HepG2 (cell line): Measurements from ENCODE around the gene AQP12A. TPM values are rescaled to one million over a fixed set of nuclear protein-coding genes. Genes with fewer than 3 reads are reported as not detected.

ENCODE experiments used
- ATAC-seq: fragments of 200-7000 bp; cut with Tn5 transposase; 3 replicates; pipeline ENCODE4 v1.9.1; 2020; ENCODE audit warnings: mild to moderate bottlenecking, moderate library complexity
- BruUV-seq: library from RNA; stranded (reverse); fragments of 400-500 nt; replicated peaks from 2 replicates; lab custom pipeline; 2021; lab: Mats Ljungman, UMichigan
- CTCF ChIA-PET: fragments of 300-600 bp; formaldehyde crosslinking; extraction: SDS; loops from one replicate; lab custom pipeline; 2021; ENCODE audit warnings: low total read pairs, inconsistent platforms, low intra/inter-chr PET ratio; lab: Yijun Ruan, JAX
- POLR2A ChIA-PET: fragments of 350-600 bp; sonication (Branson Sonifier 250); formaldehyde crosslinking; loops from one replicate; lab custom pipeline; 2020; ENCODE audit warnings: antibody characterized with exemption, inconsistent platforms; lab: Yijun Ruan, JAX
- DNase-seq: peaks from one replicate; pipeline ENCODE4 v3.0.0-alpha.2; 2015; ENCODE audit warnings: low spot score
- FAIRE-seq: peaks from 3 replicates; lab custom pipeline; 2011; peaks lifted over from hg19 to GRCh38; lab: Jason Lieb, UNC
- H2AFZ ChIP-seq: one replicate; pipeline ENCODE4 v1.6.1; 2011; ENCODE audit warnings: low read length, inconsistent platforms
- H3K27ac ChIP-seq: fragments of 300-600 bp; 3 replicates; pipeline ENCODE4 v1.8.0; 2011; ENCODE audit warnings: mixed run types, mild to moderate bottlenecking, mixed read lengths, low read length, inconsistent platforms; ENCODE audit not compliant: insufficient read depth; ENCODE audit errors: extremely low read length
- H3K27me3 ChIP-seq, 2 experiments: fragments of 200-600 bp in 1 of 2; 2 replicates in 1 of 2; 3 replicates in 1 of 2; pipeline versions ENCODE4 v1.6.0 to v1.8.0; 2011; ENCODE audit warnings: low read length in 2 of 2, mild to moderate bottlenecking in 2 of 2, moderate library complexity in 2 of 2, inconsistent platforms in 1 of 2; ENCODE audit not compliant: insufficient read depth in 2 of 2, control insufficient read depth in 1 of 2
- H3K36me3 ChIP-seq, 2 experiments: fragments of 200-600 bp in 1 of 2; replicated peaks in 1 of 2; 2 replicates in 1 of 2; 3 replicates in 1 of 2; pipeline versions ENCODE4 v1.5.1 to v1.8.0; 2011; ENCODE audit warnings: low read length in 2 of 2, inconsistent platforms in 1 of 2; ENCODE audit not compliant: insufficient read depth in 2 of 2, control insufficient read depth in 1 of 2
- H3K4me1 ChIP-seq: 2 replicates; pipeline ENCODE4 v1.5.1; 2012; ENCODE audit warnings: low read length, inconsistent platforms; ENCODE audit not compliant: insufficient read depth
- H3K4me2 ChIP-seq: 2 replicates; pipeline ENCODE4 v1.6.0; 2011; ENCODE audit warnings: low read depth, low read length, inconsistent platforms
- H3K4me3 ChIP-seq, 3 experiments: fragments of 200-600 bp in 1 of 3; sonication (generic), shearing (Covaris generic) in 1 of 3; replicated peaks in 1 of 3; 2 replicates each; pipeline ENCODE4 v1.5.1; 2011 to 2016; ENCODE audit warnings: low read length in 3 of 3, inconsistent platforms in 2 of 3, low read depth in 2 of 3, mild to moderate bottlenecking in 2 of 3, control low read depth in 1 of 3, mixed read lengths in 1 of 3; ENCODE audit not compliant: insufficient read depth in 1 of 3
- H3K79me2 ChIP-seq: one replicate; pipeline ENCODE4 v1.6.1; 2011; ENCODE audit warnings: low read length, inconsistent platforms; ENCODE audit not compliant: insufficient read depth
- H3K9ac ChIP-seq: 2 replicates; pipeline ENCODE4 v1.6.0; 2011; ENCODE audit warnings: mild to moderate bottlenecking, low read depth, low read length, inconsistent platforms; ENCODE audit not compliant: insufficient read depth
- H3K9me3 ChIP-seq: 2 replicates; pipeline ENCODE4 v1.5.1; 2012; ENCODE audit warnings: mild to moderate bottlenecking, low read length
- H4K20me1 ChIP-seq: 2 replicates; pipeline ENCODE4 v1.6.0; 2011; ENCODE audit warnings: inconsistent platforms, mild to moderate bottlenecking, low read length, moderate library complexity; ENCODE audit not compliant: insufficient read depth
- AKAP8 ChIP-seq: sonication (generic); formaldehyde crosslinking; IDR thresholded peaks from 2 replicates; pipeline ENCODE4 v1.5.1; 2020; ENCODE audit warnings: mild to moderate bottlenecking, missing genetic modification reagents
- EZH2 ChIP-seq: conservative IDR thresholded peaks from 2 replicates; pipeline ENCODE4 v1.6.1; 2012; ENCODE audit warnings: mild to moderate bottlenecking, low read depth, low read length, moderate library complexity
- GATA4 ChIP-seq: sonication (generic); IDR thresholded peaks from 2 replicates; pipeline ENCODE4 v1.6.1; 2016; ENCODE audit warnings: antibody characterized with exemption, low read depth, borderline replicate concordance
- ZBTB2 ChIP-seq: sonication (generic); formaldehyde crosslinking; IDR thresholded peaks from 2 replicates; pipeline ENCODE4 v1.8.0; 2022; ENCODE audit warnings: low read depth, missing genetic modification reagents
- WGBS: methylation state at CpG from one replicate; pipeline ENCODE4 v1.1.6; 2017; ENCODE audit warnings: low lambda C conversion rate; 5-methylcytosine and 5-hydroxymethylcytosine counted together
- in situ Hi-C: cut with HindIII; loops from 2 replicates; pipeline ENCODE4 v1.10.0; 2017; ENCODE audit warnings: low pct_unique_long_range_greater_than_20kb; ENCODE audit not compliant: extremely low pct_ligation_motif_present
- intact Hi-C: fragments of 100-400 bp; cut with micrococcal nuclease; formaldehyde crosslinking; loops from one replicate; pipeline ENCODE4 v1.10.0; 2022; ENCODE audit not compliant: unreplicated experiment
- polyA plus RNA-seq, 8 experiments: library from polyadenylated mRNA; depleted of rRNA in 3 of 8; stranded (reverse) in 7 of 8; unstranded in 1 of 8; fragments of >200 nt; fragmentation: Illumina TruSeq in 4 of 8; extraction: Trizol in 4 of 8; gene quantifications; 2 replicates each; pipeline versions ENCODE4 v1.2.1 to v1.2.3, GENCODE V29; 2011 to 2016; ENCODE audit warnings: low read depth in 4 of 8, missing spikeins in 1 of 8, mixed read lengths in 1 of 8; ENCODE audit not compliant: insufficient read depth in 1 of 8
- total RNA-seq, 5 experiments: library from RNA; depleted of rRNA; stranded (reverse); fragments of >200 nt; fragmentation: Illumina TruSeq; extraction: Trizol; gene quantifications; 2 replicates each; pipeline ENCODE4 v1.2.3, GENCODE V29; 2016; ENCODE audit warnings: low read depth in 1 of 5
- TF ChIP-seq, protein P1 (sequence below): sonication (generic); formaldehyde crosslinking; IDR thresholded peaks from 2 replicates; pipeline ENCODE4 v1.8.1; 2023; ENCODE audit warnings: mild to moderate bottlenecking, missing genetic modification reagents

Gene AQP12A
- total and polyA plus RNA-seq, 2 of the 13 experiments (the other 11 are each of a cell fraction or from before 2014, with no cell fraction given): not detected

- TF ChIP-seq, protein P1, sequence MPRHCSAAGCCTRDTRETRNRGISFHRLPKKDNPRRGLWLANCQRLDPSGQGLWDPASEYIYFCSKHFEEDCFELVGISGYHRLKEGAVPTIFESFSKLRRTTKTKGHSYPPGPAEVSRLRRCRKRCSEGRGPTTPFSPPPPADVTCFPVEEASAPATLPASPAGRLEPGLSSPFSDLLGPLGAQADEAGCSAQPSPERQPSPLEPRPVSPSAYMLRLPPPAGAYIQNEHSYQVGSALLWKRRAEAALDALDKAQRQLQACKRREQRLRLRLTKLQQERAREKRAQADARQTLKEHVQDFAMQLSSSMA (CRISPR knock-in tag): no peak
- TF ChIP-seq, all 625 proteins: peak for 0
These were observed 43.5 kb upstream of the AQP12A start (continued) for GRCh38 chr2:240648155-240648649.

- Histone ChIP-seq H2AFZ (no peak overlapping the region), H3K4me3 (no peak overlapping the region), H3K27me3 (peaks cover 36 to 94% of the 10 kb centered on the region in 2 experiments), H3K36me3 (no peaks in the 10 kb centered on the region), H3K4me2 (no peak overlapping the region), H4K20me1 (no peaks in the 10 kb centered on the region; the same call in 1 of the 2 replicates), H3K9ac (no peak overlapping the region), H3K9me3 (peaks cover 8% of the 10 kb centered on the region), H3K27ac (no peak overlapping the region), H3K79me2 (no peaks in the 10 kb centered on the region), H3K4me1 (no peaks in the 10 kb centered on the region)
- TF ChIP-seq EZH2 (peak; percentile 84), AKAP8 (no peak)
- intact Hi-C loops (loop anchor here (10.0 kb wide), 1 partner anchor 134 kb away; no protein-coding TSS in a partner anchor), in situ Hi-C loops (no loop called here)
- DNase-seq (no peak), ATAC-seq (no peak), FAIRE-seq (no peak)
- 22% methylated on average over 17 of the region's 19 CpGs for WGBS
- no TSS peak for BruUV-seq
- CTCF ChIA-PET: no interaction called here
- POLR2A ChIA-PET: interaction anchor here (1.3 kb wide), 1 partner anchor 22 kb away, joined by 3 read pairs; no protein-coding TSS in a partner anchor
These were observed 42.9 kb upstream of the AQP12A start for GRCh38 chr2:240648650-240649275.

DNA sequence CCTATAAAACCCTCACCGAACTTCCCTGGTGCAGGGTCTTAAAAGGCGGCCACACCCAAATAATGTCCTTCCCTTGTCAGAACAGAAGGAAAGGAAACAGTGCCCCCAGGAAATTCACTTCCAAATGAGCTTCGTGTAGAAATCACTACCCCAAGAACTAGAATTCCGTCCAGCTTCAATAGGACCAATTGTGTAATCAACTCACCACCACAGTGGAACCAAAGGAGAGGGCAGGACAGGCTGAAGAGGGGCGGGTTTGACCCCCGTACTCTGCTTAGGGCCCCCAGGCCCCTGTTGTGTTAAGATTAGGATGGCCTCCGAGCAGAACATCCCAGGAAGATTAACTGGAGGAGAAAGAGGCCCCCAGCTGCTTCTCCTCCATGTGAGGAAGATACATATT lies 42.3 kb upstream of the AQP12A start:
- in situ Hi-C loops: no loop called here
- intact Hi-C loops: loop anchor here (10.0 kb wide), 1 partner anchor 135 kb away; no protein-coding TSS in a partner anchor
- CTCF ChIA-PET: no interaction called here
- no peaks in the 10 kb centered on the region for H3K4me1 ChIP-seq
- POLR2A ChIA-PET: interaction anchor here (1.3 kb wide), 1 partner anchor 22 kb away, joined by 3 read pairs; no protein-coding TSS in a partner anchor
- H3K4me2 ChIP-seq: no peak overlapping the region
- H3K9ac ChIP-seq: no peak overlapping the region
- peaks cover 8% of the 10 kb centered on the region for H3K9me3 ChIP-seq
- no peak overlapping the region for H2AFZ ChIP-seq
- no peak overlapping the region for H3K27ac ChIP-seq
- H3K36me3 ChIP-seq: no peaks in the 10 kb centered on the region
- H4K20me1 ChIP-seq: no peaks in the 10 kb centered on the region; the same call in 1 of the 2 replicates
- ATAC-seq (no peak), DNase-seq (no peak), FAIRE-seq (no peak)
- WGBS: 19% methylated on average over 7 of the region's 7 CpGs
- no peak overlapping the region for H3K4me3 ChIP-seq
- H3K27me3 ChIP-seq: peaks cover 30 to 89% of the 10 kb centered on the region in 2 experiments
- no TSS peak for BruUV-seq
- no peaks in the 10 kb centered on the region for H3K79me2 ChIP-seq
- TF ChIP-seq EZH2 (0 out of 2 replicates have a peak, but pooled peaks have one; percentile 47), GATA4 (no peak), ZBTB2 (CRISPR knock-in tag) (no peak)
